GM18502 (cell line): Measurements from ENCODE around the gene KIF2A.
A peak's percentile ranks its signal among the peaks of the same experiment; 100 is the strongest.

Source experiments
- ATAC-seq: cut with Tn5 transposase; IDR thresholded peaks from one replicate; pipeline ENCODE4 v1.9.1; 2021; ENCODE audit warnings: mild to moderate bottlenecking; ENCODE audit not compliant: unreplicated experiment, poor library complexity

The KIF2A gene

DNA sequence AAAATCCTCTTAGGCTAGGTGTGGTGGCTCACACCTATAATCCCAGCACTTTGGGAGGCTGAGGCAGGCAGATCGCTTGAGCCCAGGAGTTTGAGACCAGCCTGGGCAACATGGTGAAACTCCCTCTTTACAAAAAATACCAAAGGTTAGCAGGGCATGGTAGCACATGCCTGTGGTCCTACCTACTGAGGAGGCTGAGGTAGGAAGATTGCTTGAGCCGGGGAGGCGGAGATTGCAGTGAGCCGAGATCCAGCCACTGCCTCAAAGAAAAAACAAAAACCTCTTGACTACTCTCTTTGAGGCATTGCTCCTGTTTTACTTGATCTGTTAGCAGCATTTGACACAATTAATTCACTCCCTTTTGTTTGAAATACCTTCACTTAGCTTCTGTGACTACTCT lies 20.7 kb downstream of the KIF2A start:
- ATAC-seq = no peak

GRCh38 chr5:62327138-62328053 lies 21.4 kb downstream of the KIF2A start:
- ATAC-seq = no peak

GRCh38 chr5:62328772-62329491 lies 22.9 kb downstream of the KIF2A start:
- no peak for ATAC-seq

GRCh38 chr5:62330302-62330701 lies 24.3 kb downstream of the KIF2A start:
- no peak for ATAC-seq

- no peak for ATAC-seq
Observed at GRCh38 chr5:62331921-62332320, 25.9 kb downstream of the KIF2A start.

DNA sequence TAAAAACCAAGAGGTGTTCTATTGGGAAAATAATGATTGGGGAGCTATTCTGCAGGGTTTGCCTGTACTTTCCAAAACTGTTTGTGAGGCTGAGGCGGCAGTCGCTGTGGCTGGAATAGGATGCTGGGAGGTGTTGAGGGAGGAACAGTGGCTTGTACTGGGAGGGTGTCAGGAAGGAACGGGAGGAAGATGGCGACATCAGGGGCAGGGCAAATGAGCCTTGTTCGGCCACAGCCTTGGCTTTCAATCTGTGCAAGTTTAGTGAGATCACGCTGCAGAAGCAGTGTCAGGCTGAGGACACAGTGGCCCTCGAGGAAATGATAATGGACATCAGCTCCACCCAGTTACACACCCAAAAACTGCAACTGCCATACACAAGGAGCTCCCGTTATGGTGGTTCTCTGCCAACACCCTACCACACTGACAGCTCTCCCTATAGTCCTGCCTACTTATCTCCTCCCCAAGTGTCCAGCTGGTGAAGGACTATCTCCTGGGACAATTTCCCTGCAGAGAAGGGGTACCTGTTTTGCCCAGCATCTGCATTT lies 27.3 kb downstream of the KIF2A start:
- no peak for ATAC-seq

GRCh38 chr5:62334082-62334481 lies 28.1 kb downstream of the KIF2A start:
- ATAC-seq = no peak

- no peak for ATAC-seq
Observed at GRCh38 chr5:62340392-62340791, 34.4 kb downstream of the KIF2A start.

DNA sequence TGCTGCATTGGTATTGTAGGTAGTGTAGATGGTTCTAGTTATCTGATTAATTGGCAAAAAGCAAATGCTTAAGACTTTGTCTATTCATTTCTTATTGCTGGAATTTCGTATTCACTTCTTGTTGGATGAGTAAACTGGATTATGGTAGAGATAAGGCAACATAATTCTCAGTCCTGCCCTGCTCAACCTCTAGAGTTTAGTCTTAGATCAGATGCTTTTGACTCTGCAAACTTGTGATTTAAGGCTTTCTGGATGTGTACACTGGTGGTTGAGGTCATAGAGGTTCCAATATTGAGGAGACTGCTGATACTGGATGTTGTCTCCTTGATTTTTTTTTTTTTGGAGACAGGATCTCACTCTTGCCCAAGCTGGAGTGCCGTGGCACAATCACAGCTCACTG lies 35.0 kb downstream of the KIF2A start:
- ATAC-seq = no peak

- ATAC-seq = peak; percentile 65
Observed at GRCh38 chr5:62341783-62342475, 35.9 kb downstream of the KIF2A start.

DNA sequence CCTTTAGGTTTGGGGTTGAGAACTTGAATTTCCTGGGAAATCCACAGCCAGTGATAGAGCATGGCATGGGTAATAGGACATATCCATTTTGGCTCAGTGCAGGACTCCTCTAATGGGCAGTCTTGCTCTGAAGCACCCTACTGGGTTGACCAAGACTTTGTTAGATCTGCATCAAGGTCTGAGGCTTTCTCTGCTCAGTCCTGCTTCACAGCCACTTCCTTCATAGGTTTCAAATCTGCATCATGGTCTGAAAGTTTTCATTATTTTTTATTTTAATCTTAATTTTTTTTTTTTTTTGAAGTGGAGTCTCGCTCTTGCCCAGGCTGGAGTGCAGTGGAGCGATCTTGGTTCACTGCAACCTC lies 36.5 kb downstream of the KIF2A start:
- ATAC-seq = peak; percentile 36

GRCh38 chr5:62343428-62343827 lies 37.4 kb downstream of the KIF2A start:
- ATAC-seq = no peak

- ATAC-seq = no peak
Observed at GRCh38 chr5:62346748-62347147, 40.7 kb downstream of the KIF2A start.

- no peak for ATAC-seq
Observed at GRCh38 chr5:62347928-62348327, 41.9 kb downstream of the KIF2A start.

GRCh38 chr5:62348723-62349481 lies 42.9 kb downstream of the KIF2A start:
- no peak for ATAC-seq

GRCh38 chr5:62354028-62354874 lies 48.2 kb downstream of the KIF2A start:
- peak; percentile 84 for ATAC-seq

- ATAC-seq = no peak
Observed at GRCh38 chr5:62362701-62363100, 56.7 kb downstream of the KIF2A start.

- ATAC-seq = no peak
Observed at GRCh38 chr5:62369039-62369438, 63.0 kb downstream of the KIF2A start.

- ATAC-seq = no peak
Observed at GRCh38 chr5:62371409-62371808, 65.4 kb downstream of the KIF2A start.
